SK-N-SH treated with all-trans-retinoic acid at 6 μM for 48 hours (cell line): ENCODE results near the gene PWWP2B.

Source experiments
- CREB5 ChIP-seq: fragments of 250-450 bp; sonication (Bioruptor Pico); IDR thresholded peaks from 2 replicates; pipeline ENCODE4 v1.5.1; 2020; ENCODE audit warnings: low read depth, mild to moderate bottlenecking, moderate library complexity
- ISL1 ChIP-seq: fragments of 250-450 bp; sonication (Bioruptor Pico); IDR thresholded peaks from 2 replicates; pipeline ENCODE4 v2.1.2; 2022; ENCODE audit warnings: mild to moderate bottlenecking, moderate library complexity
- OSR1 ChIP-seq: fragments of 250-450 bp; sonication (Bioruptor Pico); IDR thresholded peaks from 2 replicates; pipeline ENCODE4 v1.8.0; 2022; ENCODE audit warnings: moderate library complexity, mild to moderate bottlenecking, inconsistent platforms
- PATZ1 ChIP-seq: fragments of 250-450 bp; sonication (Bioruptor Pico); IDR thresholded peaks from 2 replicates; pipeline ENCODE4 v1.8.0; 2020; ENCODE audit warnings: mild to moderate bottlenecking, moderate library complexity, borderline replicate concordance
- RARB ChIP-seq: fragments of 250-450 bp; sonication (Bioruptor Pico); IDR thresholded peaks from 2 replicates; pipeline ENCODE4 v1.8.0; 2021; ENCODE audit warnings: mild to moderate bottlenecking, moderate library complexity
- TCF4 ChIP-seq: fragments of 250-450 bp; sonication (Bioruptor Pico); IDR thresholded peaks from 2 replicates; pipeline ENCODE4 v1.8.0; 2021; ENCODE audit warnings: mild to moderate bottlenecking, moderate library complexity, borderline replicate concordance
- ZC3H10 ChIP-seq: fragments of 250-450 bp; sonication (Bioruptor Pico); IDR thresholded peaks from 2 replicates; pipeline ENCODE4 v1.5.1; 2021; ENCODE audit warnings: mild to moderate bottlenecking, moderate library complexity
- ZFP3 ChIP-seq: fragments of 250-450 bp; sonication (Bioruptor Pico); IDR thresholded peaks from 2 replicates; pipeline ENCODE4 v1.5.0; 2020; ENCODE audit warnings: mild to moderate bottlenecking, moderate library complexity
- ZFP30 ChIP-seq: fragments of 450-650 bp; formaldehyde crosslinking; IDR thresholded peaks from 2 replicates; pipeline ENCODE4 v1.5.0; 2022; ENCODE audit warnings: mild to moderate bottlenecking, moderate library complexity
- ZNF8 ChIP-seq: fragments of 450-650 bp; formaldehyde crosslinking; IDR thresholded peaks from 2 replicates; pipeline ENCODE4 v1.5.0; 2020; ENCODE audit warnings: mild to moderate bottlenecking, moderate library complexity

- no peak for TF ChIP-seq ISL1 (CRISPR knock-in tag)
- no peak for TF ChIP-seq ZFP3 (CRISPR knock-in tag)
- TF ChIP-seq ZNF8 (CRISPR knock-in tag): no peak
- TF ChIP-seq ZC3H10: no peak
- no peak for TF ChIP-seq ZFP30
- no peak for TF ChIP-seq OSR1 (CRISPR knock-in tag)
- no peak for TF ChIP-seq TCF4 (CRISPR knock-in tag)
- no peak for TF ChIP-seq PATZ1
- no peak for TF ChIP-seq CREB5 (CRISPR knock-in tag)
- TF ChIP-seq RARB (CRISPR knock-in tag): no peak
Observed at GRCh38 chr10:132453470-132453861, 56.5 kb downstream of the PWWP2B start.
